ENCODE measurements around the gene ADAM22.

GRCh38 chr7:88102675-88103074, 168.6 kb downstream of the ADAM22 start:
- TF ChIP-seq CTCF (IDR thresholded peaks at IDR 0.05; ENCODE audit: low read depth, low read length, poor library complexity, severe bottlenecking): no peak
- TF ChIP-seq EZH2phosphoT487 (IDR thresholded peaks at IDR 0.05; ENCODE audit: borderline replicate concordance, low read length): no peak

All from DOHH2 (cell line).